HEK293 (cell line): ENCODE results near the gene TTN.

Source experiments
- CTCF ChIA-PET: fragments of 350-600 bp; formaldehyde crosslinking; extraction: SDS; loops from one replicate; lab custom pipeline; 2021; ENCODE audit warnings: antibody characterized with exemption; lab: Yijun Ruan, JAX
- POLR2A ChIA-PET: fragments of 300-600 bp; formaldehyde crosslinking; extraction: SDS; loops from one replicate; lab custom pipeline; 2020; ENCODE audit warnings: antibody characterized with exemption, inconsistent platforms; lab: Yijun Ruan, JAX
- H3K27ac ChIP-seq: fragments of 200-500 bp; sonication (Bioruptor generic); 2 replicates; pipeline ENCODE4 v1.5.1; 2014; ENCODE audit warnings: low read depth, low read length, control low read depth, inconsistent platforms; ENCODE audit errors: extremely low read depth
- H3K36me3 ChIP-seq, 2 experiments: fragments of 200-500 bp in 1 of 2; sonication (Bioruptor generic) in 1 of 2; 1 replicate in 1 of 2; 2 replicates in 1 of 2; pipeline ENCODE4 v1.5.1; 2014 to 2017; ENCODE audit warnings: inconsistent platforms in 2 of 2, low read length in 2 of 2; ENCODE audit not compliant: control insufficient read depth in 2 of 2, insufficient read depth in 1 of 2
- H3K4me1 ChIP-seq: fragments of 200-500 bp; sonication (Bioruptor generic); 2 replicates; pipeline ENCODE4 v1.5.1; 2014; ENCODE audit warnings: mild to moderate bottlenecking, low read length, inconsistent platforms; ENCODE audit not compliant: control insufficient read depth, insufficient read depth
- H3K4me3 ChIP-seq: 2 replicates; pipeline ENCODE4 v1.5.1; 2011; ENCODE audit warnings: low read depth, mild to moderate bottlenecking, control low read depth, low read length, moderate library complexity
- H3K9me3 ChIP-seq: fragments of 200-500 bp; sonication (Bioruptor generic); 2 replicates; pipeline ENCODE4 v1.5.1; 2014; ENCODE audit warnings: low read depth, low read length, inconsistent platforms; ENCODE audit not compliant: control insufficient read depth, insufficient read depth
- ATF2 ChIP-seq: fragments of 450-650 bp; formaldehyde crosslinking; IDR thresholded peaks from 2 replicates; pipeline ENCODE4 v1.5.1; 2016; ENCODE audit warnings: missing biosample characterization, missing genetic modification characterization, low read depth
- FEZF1 ChIP-seq: fragments of 450-650 bp; formaldehyde crosslinking; IDR thresholded peaks from 2 replicates; pipeline ENCODE4 v1.5.1; 2016; ENCODE audit warnings: missing biosample characterization, missing genetic modification characterization
- KLF10 ChIP-seq: fragments of 450-650 bp; IDR thresholded peaks from 2 replicates; pipeline ENCODE4 v1.5.1; 2018; ENCODE audit warnings: missing biosample characterization, mild to moderate bottlenecking, missing genetic modification characterization
- PRDM2 ChIP-seq: fragments of 450-650 bp; formaldehyde crosslinking; IDR thresholded peaks from 2 replicates; pipeline ENCODE4 v1.5.1; 2016; ENCODE audit warnings: missing biosample characterization, missing genetic modification characterization, borderline replicate concordance
- PRDM6 ChIP-seq: fragments of 450-650 bp; formaldehyde crosslinking; IDR thresholded peaks from 2 replicates; pipeline ENCODE4 v1.5.1; 2017; ENCODE audit warnings: missing biosample characterization, missing genetic modification characterization
- ZNF16 ChIP-seq: fragments of 450-650 bp; formaldehyde crosslinking; IDR thresholded peaks from 2 replicates; pipeline ENCODE4 v1.5.1; 2016; ENCODE audit warnings: low read depth, missing biosample characterization, missing genetic modification characterization
- ZNF221 ChIP-seq: fragments of 450-650 bp; formaldehyde crosslinking; IDR thresholded peaks from 2 replicates; pipeline ENCODE4 v1.5.1; 2017; ENCODE audit warnings: missing biosample characterization, missing genetic modification characterization, borderline replicate concordance
- ZNF280C ChIP-seq: fragments of 450-650 bp; formaldehyde crosslinking; IDR thresholded peaks from 2 replicates; pipeline ENCODE4 v1.5.1; 2016; ENCODE audit warnings: missing biosample characterization, missing genetic modification characterization
- ZNF692 ChIP-seq: fragments of 450-650 bp; formaldehyde crosslinking; IDR thresholded peaks from 2 replicates; pipeline ENCODE4 v1.5.1; 2016; ENCODE audit warnings: missing biosample characterization, missing genetic modification characterization
- ZNF837 ChIP-seq: fragments of 450-650 bp; formaldehyde crosslinking; IDR thresholded peaks from 2 replicates; pipeline ENCODE4 v1.5.1; 2016; ENCODE audit warnings: missing biosample characterization, missing genetic modification characterization

Gene TTN

GRCh38 chr2:178496049-178496448 lies 311.2 kb downstream of the TTN start:
- H3K4me3 ChIP-seq, result no peak overlapping the region
- ChIA-PET CTCF (interaction anchor here (0.8 kb wide), 1 partner anchor 27 kb away, joined by 5 read pairs; no protein-coding TSS in a partner anchor), POLR2A (no interaction called here)
- no peaks in the 10 kb centered on the region for H3K4me1 ChIP-seq
- peaks cover 40 to 75% of the 10 kb centered on the region in 2 experiments for H3K36me3 ChIP-seq
- H3K9me3 ChIP-seq, result no peaks in the 10 kb centered on the region
- H3K27ac ChIP-seq, result no peak overlapping the region
- TF ChIP-seq ZNF837 (tag by site-specific recombination), result no peak
- no peak for TF ChIP-seq ZNF692 (tag by site-specific recombination)

- TF ChIP-seq ZNF221 (no peak), ZNF280C (no peak), ATF2 (no peak), PRDM2 (no peak), KLF10 (tag by site-specific recombination) (no peak)
- no peak overlapping the region for H3K27ac ChIP-seq
- CTCF ChIA-PET, result no interaction called here
Observed at GRCh38 chr2:178491612-178492011, 315.6 kb downstream of the TTN start.

GRCh38 chr2:178485356-178485755 lies 321.9 kb downstream of the TTN start:
- POLR2A ChIA-PET, result interaction anchor here (0.5 kb wide), 1 partner anchor 9 kb away, joined by 6 read pairs; no protein-coding TSS in a partner anchor
- no peak overlapping the region for H3K4me3 ChIP-seq
- peaks cover 0 to 23% of the 10 kb centered on the region in 2 experiments; a peak in 2 of 3 replicates for H3K36me3 ChIP-seq
- peak; percentile 47; the same call in 1 of the 2 replicates for TF ChIP-seq FEZF1 (tag by site-specific recombination)
- no peak for TF ChIP-seq ZNF16 (tag by site-specific recombination)
- TF ChIP-seq PRDM6 (tag by site-specific recombination), result 0 out of 2 replicates have a peak, but pooled peaks have one; percentile 24
- no peak overlapping the region for H3K27ac ChIP-seq
- CTCF ChIA-PET, result no interaction called here
- H3K9me3 ChIP-seq, result no peaks in the 10 kb centered on the region
- peaks cover 18% of the 10 kb centered on the region for H3K4me1 ChIP-seq

More at GRCh38 chr2:178491612-178492011, 315.6 kb downstream of the TTN start:
- H3K36me3 ChIP-seq, result peaks cover 19 to 70% of the 10 kb centered on the region in 2 experiments
- no peaks in the 10 kb centered on the region for H3K9me3 ChIP-seq
- H3K4me1 ChIP-seq, result no peaks in the 10 kb centered on the region
- H3K4me3 ChIP-seq, result no peak overlapping the region
- POLR2A ChIA-PET, result no interaction called here
